HUES48 (cell line): ENCODE results near the gene GLDC.
"Not testable (repeated sequence)": the region's sequence is repeated elsewhere in the genome, so short reads cannot be mapped to it uniquely, and the experiment has no call there.

Experiments used
- H3K27ac ChIP-seq: one replicate; pipeline ENCODE4 v1.7.0; 2013; ENCODE audit warnings: low read depth, low read length, inconsistent platforms
- H3K27me3 ChIP-seq: 2 replicates; pipeline ENCODE4 v1.6.1; 2013; ENCODE audit warnings: mild to moderate bottlenecking, low read length; ENCODE audit not compliant: control insufficient read depth, insufficient read depth
- H3K36me3 ChIP-seq: 2 replicates; pipeline ENCODE4 v1.6.1; 2013; ENCODE audit warnings: low read length; ENCODE audit not compliant: control insufficient read depth, insufficient read depth
- H3K4me1 ChIP-seq: 2 replicates; pipeline ENCODE4 v1.6.1; 2013; ENCODE audit warnings: mild to moderate bottlenecking, low read length; ENCODE audit not compliant: control insufficient read depth, insufficient read depth
- H3K4me3 ChIP-seq: 2 replicates; pipeline ENCODE4 v1.5.1; 2013; ENCODE audit warnings: mild to moderate bottlenecking, low read depth, low read length
- H3K9ac ChIP-seq: 2 replicates; pipeline ENCODE4 v1.6.1; 2013; ENCODE audit warnings: mild to moderate bottlenecking, low read depth, low read length, moderate library complexity
- H3K9me3 ChIP-seq: 2 replicates; pipeline ENCODE4 v1.6.1; 2013; ENCODE audit warnings: low read length; ENCODE audit not compliant: control insufficient read depth, insufficient read depth

Gene GLDC

DNA sequence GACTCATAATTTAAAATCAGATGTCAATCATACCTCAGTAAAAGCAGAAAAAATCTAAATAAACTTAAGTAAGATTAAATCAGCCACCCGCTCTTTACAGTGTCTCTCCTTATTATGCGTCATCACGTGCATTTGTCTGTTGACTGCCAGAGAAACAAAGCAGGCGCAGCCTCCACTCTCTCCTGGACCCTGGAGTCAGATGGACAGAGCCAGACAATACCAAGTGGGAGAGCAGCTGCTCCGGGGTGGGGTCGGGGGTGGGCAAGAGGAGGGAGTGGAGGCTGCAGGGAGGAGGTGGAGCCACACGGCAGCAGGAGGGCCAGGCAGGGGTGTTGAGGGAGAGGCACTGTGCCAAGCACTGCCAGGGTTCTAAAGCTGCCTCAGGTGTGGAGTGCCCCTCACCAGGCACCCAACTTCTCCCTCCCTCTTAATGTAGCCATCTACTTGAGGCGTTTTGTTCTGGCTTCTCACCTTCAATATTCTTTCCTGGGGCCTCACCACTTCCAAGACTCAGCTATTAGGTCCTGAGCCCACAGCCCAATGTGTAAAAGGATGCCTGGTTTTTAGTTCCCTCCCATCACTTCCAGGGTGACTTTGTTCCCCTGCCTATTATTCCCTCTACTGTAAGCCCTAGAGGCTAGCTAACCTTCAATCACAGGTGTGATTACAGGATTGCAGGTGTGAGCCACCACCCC, 96.3 kb downstream of the GLDC start:
- no peaks in the 10 kb centered on the region for H3K27me3 ChIP-seq

DNA sequence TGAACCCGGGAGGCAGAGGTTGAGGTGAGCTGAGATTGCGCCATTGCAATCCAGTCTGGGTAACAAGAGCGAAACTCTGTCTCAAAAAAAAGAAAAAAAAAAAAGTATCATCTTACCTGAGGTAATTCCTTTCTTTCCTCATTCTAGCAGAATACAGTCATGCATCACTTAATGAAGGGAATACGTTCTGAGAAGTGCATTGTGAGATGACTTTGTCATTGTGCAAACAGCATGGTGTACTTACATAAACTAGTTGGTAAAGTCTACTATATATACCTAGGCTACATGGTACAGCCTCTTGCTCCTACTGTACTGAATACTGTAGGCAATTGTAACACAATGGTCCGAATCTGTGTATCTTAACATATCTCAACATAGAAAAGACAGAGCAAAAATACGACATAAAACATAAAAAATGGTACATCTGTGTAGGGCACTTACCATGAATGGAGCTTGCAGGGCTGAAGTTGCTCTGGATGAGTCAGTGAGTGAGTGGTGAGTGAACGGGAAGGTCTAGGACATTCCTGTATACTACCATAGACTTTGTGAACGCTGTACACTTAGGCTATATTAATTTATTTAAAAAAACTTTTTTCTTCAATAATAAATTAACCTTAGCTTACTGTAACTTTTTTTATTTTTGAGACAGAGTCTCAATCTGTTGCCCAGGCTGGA, 100.4 kb downstream of the GLDC start:
- H3K27me3 ChIP-seq = no peaks in the 10 kb centered on the region
- H3K27ac ChIP-seq = no peak overlapping the region
- H3K4me3 ChIP-seq = no peak overlapping the region
- no peaks in the 10 kb centered on the region for H3K4me1 ChIP-seq
- H3K36me3 ChIP-seq = peaks cover 57% of the 10 kb centered on the region
- H3K9ac ChIP-seq = no peak overlapping the region
- no peaks in the 10 kb centered on the region for H3K9me3 ChIP-seq

More for the DNA sequence above, 96.3 kb downstream of the GLDC start:
- no peak overlapping the region for H3K9ac ChIP-seq
- peaks cover 68% of the 10 kb centered on the region for H3K36me3 ChIP-seq
- no peaks in the 10 kb centered on the region for H3K9me3 ChIP-seq
- H3K4me1 ChIP-seq = no peaks in the 10 kb centered on the region
- H3K27ac ChIP-seq = no peak overlapping the region
- H3K4me3 ChIP-seq = no peak overlapping the region

DNA sequence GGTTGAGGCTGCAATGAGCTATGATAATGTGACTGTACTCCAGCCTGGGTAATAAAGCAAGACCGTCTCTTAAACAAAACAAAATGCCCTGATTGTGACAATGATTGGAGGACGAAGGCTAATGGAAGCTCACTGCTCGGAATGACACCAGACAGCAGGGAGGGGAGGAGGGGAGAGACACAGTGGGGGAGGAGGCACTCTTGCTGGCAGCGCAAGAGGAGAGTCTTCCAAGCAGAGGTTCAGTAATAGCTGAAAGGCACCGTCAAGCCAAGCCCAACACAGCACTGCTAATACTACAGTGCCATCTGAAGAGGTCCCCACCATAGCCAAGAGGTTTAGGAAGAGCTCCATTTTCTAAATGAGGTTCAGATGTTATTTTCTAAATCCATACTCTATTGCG, 102.3 kb downstream of the GLDC start:
- Histone ChIP-seq H3K4me3 (no peak overlapping the region), H3K27ac (no peak overlapping the region), H3K9me3 (no peaks in the 10 kb centered on the region), H3K9ac (no peak overlapping the region), H3K4me1 (no peaks in the 10 kb centered on the region), H3K27me3 (no peaks in the 10 kb centered on the region), H3K36me3 (peaks cover 57% of the 10 kb centered on the region)

DNA sequence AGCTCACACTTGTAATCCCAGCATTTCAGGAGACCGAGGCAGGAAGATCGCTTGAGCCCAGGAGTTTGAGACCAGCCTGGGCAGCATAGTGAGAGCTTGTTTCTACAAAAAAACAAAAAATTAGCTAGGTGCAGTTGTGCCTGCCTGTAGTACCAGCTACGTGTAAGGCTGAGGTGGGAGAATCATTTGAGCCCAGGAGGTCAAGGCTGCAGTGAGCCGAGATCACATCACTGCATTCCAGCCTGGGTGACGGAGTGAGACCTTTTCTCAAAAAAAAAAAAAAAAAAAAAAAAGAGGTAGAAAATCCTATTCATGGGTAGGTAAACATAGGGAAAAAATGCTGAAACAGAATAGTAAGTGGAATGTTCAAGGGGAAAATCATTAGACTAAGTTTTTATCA, 102.9 kb downstream of the GLDC start:
- H3K36me3 ChIP-seq = peaks cover 59% of the 10 kb centered on the region
- not testable (repeated sequence) for H3K27ac ChIP-seq, H3K4me3 ChIP-seq, H3K4me1 ChIP-seq, H3K27me3 ChIP-seq, H3K9me3 ChIP-seq, H3K9ac ChIP-seq

DNA sequence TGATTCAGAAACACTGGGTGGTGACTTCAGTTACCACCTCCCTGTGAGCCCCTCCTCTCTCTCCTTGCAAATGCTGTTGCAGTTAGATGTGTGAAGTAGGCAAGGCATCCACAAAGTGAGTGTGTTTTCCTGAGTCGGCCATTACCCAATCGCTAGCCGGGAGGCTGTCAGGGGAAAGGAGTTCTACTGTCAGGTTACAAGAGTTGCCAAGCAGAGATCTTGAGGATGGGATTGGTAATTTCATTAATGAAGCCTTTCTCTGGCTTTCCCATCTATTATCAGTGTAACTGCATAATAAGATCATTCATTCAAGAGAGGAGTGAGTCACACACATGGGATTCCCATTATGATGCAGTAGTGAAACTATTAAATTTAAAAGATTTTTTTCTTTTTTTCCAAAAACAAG, 106.9 kb downstream of the GLDC start:
- Histone ChIP-seq H3K4me3 (no peak overlapping the region), H3K9me3 (no peaks in the 10 kb centered on the region), H3K27ac (no peak overlapping the region), H3K27me3 (no peaks in the 10 kb centered on the region), H3K4me1 (no peaks in the 10 kb centered on the region), H3K36me3 (peaks cover 66% of the 10 kb centered on the region), H3K9ac (no peak overlapping the region)

DNA sequence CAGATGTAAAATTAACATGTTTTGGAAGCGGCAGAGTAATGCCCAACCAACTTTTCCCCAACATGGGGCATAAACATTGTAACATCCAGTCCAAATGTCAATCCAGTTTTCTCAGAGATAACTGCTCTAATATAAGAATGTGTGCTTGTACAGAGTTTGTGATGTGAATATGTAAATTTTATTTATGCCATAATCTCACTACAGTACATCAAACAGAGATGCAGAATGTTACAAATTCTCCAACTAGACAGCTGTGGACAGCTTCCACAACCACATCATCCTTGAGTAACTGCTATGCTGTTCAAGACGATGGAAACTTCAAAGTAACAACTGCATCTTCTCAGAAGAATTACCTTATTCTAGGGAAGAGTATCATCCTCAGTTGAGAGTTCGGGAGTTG, 109.9 kb downstream of the GLDC start:
- Histone ChIP-seq H3K9me3 (no peaks in the 10 kb centered on the region), H3K9ac (no peak overlapping the region), H3K27ac (no peak overlapping the region), H3K4me3 (no peak overlapping the region), H3K27me3 (no peaks in the 10 kb centered on the region), H3K36me3 (peaks cover 69% of the 10 kb centered on the region), H3K4me1 (no peaks in the 10 kb centered on the region)

DNA sequence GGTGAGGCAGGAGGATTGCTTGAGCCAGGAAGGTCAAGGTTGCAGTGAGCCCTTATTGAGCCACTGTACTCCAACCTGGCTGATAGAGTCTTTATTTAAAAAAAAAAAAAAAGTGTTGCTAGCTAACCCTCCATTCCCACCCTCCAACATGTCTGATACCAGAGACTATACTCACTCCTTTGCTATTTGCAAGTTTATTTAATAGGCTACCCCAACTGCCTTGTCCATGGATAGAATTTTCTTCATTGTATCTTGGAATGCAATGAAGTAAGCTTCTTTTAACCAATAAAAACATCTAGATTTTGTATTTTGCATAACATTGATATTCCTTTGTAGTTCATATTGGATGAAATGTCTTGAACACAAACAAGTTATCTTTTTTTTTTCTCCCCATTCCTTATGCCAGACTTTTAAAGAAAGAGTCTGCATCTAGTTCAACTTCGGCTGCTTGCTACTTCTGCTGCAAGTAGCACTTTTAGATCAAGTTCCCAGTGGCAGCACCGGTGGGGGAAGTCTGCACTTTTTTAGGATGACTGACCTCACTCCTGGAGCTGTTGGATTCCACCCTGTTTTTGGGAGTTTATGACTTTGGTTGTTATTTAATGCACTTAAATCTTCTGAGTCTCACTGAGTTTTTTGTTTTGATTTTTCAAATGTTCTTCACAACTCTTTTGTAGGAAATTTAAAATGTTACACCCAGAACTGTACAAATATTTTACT, 120.0 kb downstream of the GLDC start:
- H3K27me3 ChIP-seq = no peaks in the 10 kb centered on the region
- H3K4me1 ChIP-seq = peaks cover 5% of the 10 kb centered on the region
- H3K27ac ChIP-seq = no peak overlapping the region
- H3K9ac ChIP-seq = no peak overlapping the region
- H3K36me3 ChIP-seq = peaks cover under 1% of the 10 kb centered on the region; the same call in 1 of the 2 replicates
- no peaks in the 10 kb centered on the region for H3K9me3 ChIP-seq
- no peak overlapping the region for H3K4me3 ChIP-seq

DNA sequence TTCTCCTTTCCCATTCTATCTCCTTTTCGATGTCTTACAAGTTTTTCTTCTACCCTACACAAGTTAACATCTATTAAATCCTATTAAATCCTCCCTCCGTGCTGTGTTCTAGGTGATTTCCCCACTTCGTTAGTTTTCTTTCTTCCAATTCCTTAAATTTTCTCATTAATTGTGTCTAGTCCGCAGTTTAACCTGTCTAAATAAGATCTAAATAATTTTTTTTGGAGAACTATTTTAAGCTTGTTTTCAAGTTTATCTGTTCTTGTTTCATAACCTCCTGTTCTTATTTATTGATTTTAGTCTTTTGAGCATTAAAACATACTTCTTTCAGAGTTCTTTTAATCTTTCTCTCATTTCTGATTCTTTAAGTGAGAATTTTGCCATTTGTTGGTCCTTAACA, 123.3 kb downstream of the GLDC start:
- Histone ChIP-seq H3K27me3 (no peaks in the 10 kb centered on the region), H3K9ac (no peak overlapping the region), H3K9me3 (no peaks in the 10 kb centered on the region), H3K4me3 (no peak overlapping the region), H3K4me1 (peaks cover 5% of the 10 kb centered on the region), H3K36me3 (no peaks in the 10 kb centered on the region), H3K27ac (no peak overlapping the region)

DNA sequence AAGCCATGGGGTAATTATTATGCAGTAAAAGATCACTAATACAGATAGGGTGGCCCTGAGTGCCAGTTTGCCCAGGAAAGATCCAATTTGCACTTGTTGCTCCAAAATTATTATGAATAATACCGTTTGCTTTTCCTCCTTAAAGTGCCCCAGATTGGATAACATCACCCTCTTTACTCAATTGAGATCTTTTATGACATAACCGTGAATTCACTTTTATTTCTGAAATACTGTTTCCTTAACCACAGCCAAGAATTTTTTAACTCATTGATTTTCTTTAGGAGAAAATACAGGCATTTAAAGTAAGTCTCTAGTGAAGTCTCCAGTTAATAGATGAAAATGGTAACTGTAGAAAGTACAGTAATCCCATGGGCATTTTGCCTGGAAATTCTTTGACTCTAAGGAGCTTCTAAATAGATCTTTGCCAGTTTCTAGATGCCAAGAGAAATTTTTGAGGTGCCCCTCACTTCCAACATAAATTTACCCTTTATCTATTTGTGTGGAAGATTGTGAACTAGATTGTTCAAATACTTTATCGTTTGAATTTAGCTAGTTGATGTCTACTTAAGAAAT, 133.4 kb downstream of the GLDC start:
- peaks cover 14% of the 10 kb centered on the region for H3K36me3 ChIP-seq
- no peaks in the 10 kb centered on the region for H3K4me1 ChIP-seq
- no peak overlapping the region for H3K27ac ChIP-seq
- no peak overlapping the region for H3K4me3 ChIP-seq
- no peaks in the 10 kb centered on the region for H3K9me3 ChIP-seq
- H3K27me3 ChIP-seq = no peaks in the 10 kb centered on the region
- H3K9ac ChIP-seq = no peak overlapping the region

DNA sequence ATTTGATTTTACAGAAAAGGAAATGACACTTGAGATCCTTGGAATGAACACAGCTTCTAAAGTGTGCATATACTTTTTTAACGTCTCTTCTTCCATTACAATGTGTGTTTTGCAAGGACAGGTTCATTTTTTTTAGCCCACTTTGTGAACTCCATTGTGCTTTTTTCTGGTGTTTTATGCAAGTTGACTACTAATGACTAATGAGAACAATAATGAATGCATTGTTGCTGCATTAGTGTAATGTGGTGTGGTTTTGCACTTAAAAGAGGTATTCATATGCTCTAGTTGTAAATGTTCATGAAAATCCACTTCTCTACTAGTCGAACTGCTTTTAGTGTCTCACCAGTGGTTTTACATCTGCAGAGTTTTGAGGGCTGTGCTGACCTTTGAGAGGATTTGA, 139.0 kb downstream of the GLDC start:
- Histone ChIP-seq H3K27ac (no peak overlapping the region), H3K4me3 (no peak overlapping the region; the same call in 1 of the 2 replicates), H3K27me3 (no peaks in the 10 kb centered on the region), H3K9ac (no peak overlapping the region), H3K9me3 (no peaks in the 10 kb centered on the region), H3K36me3 (peaks cover 54% of the 10 kb centered on the region), H3K4me1 (peaks cover 8% of the 10 kb centered on the region; the same call in 1 of the 2 replicates)

DNA sequence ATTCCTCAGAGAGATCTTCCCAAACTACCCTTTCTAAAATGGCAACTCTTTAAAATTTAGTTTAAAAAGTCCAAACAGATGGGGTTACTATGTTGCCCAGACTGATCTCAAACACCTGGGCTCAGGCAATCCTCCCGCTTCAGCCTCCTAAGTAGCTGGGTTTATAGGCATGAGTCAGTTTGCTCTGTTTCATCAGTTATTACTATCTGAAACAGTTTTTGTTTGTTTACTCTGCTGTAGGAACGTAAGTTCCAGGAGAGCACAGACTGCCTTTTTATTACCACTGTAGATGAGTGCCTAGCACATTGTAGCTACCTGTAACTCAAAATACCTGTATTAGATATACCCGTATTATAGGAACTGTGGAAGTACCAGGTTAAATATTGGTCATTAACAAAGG, 143.1 kb downstream of the GLDC start:
- H3K4me3 ChIP-seq = no peak overlapping the region
- H3K27ac ChIP-seq = no peak overlapping the region
- H3K9ac ChIP-seq = no peak overlapping the region
- H3K4me1 ChIP-seq = peaks cover 8% of the 10 kb centered on the region; the same call in 1 of the 2 replicates
- H3K36me3 ChIP-seq = peaks cover 78% of the 10 kb centered on the region
- H3K27me3 ChIP-seq = no peaks in the 10 kb centered on the region
- H3K9me3 ChIP-seq = no peaks in the 10 kb centered on the region
